Mammary epithelial cell (primary cell): ENCODE data around the gene YWHAE.

Experiments used
- EZH2 ChIP-seq: IDR thresholded peaks from 2 replicates; pipeline ENCODE4 v1.6.1; 2012; ENCODE audit warnings: low read length, inconsistent platforms, borderline replicate concordance
- TF ChIP-seq, protein P1 (sequence below), 2 donors: IDR thresholded peaks in 1 of 2; conservative IDR thresholded peaks in 1 of 2; 2 replicates each; pipeline ENCODE4 v1.5.1; 2011 to 2012; ENCODE audit warnings: inconsistent platforms in 2 of 2, low read length in 2 of 2, mild to moderate bottlenecking in 2 of 2, control low read depth in 1 of 2, low read depth in 1 of 2; ENCODE audit not compliant: insufficient read depth in 1 of 2; ENCODE audit errors: extremely low read depth in 1 of 2

- TF ChIP-seq, protein P1, sequence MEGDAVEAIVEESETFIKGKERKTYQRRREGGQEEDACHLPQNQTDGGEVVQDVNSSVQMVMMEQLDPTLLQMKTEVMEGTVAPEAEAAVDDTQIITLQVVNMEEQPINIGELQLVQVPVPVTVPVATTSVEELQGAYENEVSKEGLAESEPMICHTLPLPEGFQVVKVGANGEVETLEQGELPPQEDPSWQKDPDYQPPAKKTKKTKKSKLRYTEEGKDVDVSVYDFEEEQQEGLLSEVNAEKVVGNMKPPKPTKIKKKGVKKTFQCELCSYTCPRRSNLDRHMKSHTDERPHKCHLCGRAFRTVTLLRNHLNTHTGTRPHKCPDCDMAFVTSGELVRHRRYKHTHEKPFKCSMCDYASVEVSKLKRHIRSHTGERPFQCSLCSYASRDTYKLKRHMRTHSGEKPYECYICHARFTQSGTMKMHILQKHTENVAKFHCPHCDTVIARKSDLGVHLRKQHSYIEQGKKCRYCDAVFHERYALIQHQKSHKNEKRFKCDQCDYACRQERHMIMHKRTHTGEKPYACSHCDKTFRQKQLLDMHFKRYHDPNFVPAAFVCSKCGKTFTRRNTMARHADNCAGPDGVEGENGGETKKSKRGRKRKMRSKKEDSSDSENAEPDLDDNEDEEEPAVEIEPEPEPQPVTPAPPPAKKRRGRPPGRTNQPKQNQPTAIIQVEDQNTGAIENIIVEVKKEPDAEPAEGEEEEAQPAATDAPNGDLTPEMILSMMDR (conservative IDR thresholded peaks at IDR 0.05 in 1 of 2, IDR thresholded peaks at IDR 0.05 in 1 of 2; ENCODE audit: extremely low read depth in 1 of 2, insufficient read depth in 1 of 2, low read depth in 1 of 2, low read length in 2 of 2), result no peak
- no peak for TF ChIP-seq EZH2
These were observed 22.9 kb upstream of the YWHAE start for GRCh38 chr17:1422885-1423284.
